Adrenal gland (tissue), 12 donors: ENCODE results near the gene PRUNE1. TPM values are rescaled to one million over a fixed set of nuclear protein-coding genes. Genes with fewer than 3 reads are reported as not detected.

Experiments
- DNase-seq, 7 donors: peaks; one replicate each; pipeline ENCODE4 v3.0.0-alpha.2; 2019 to 2020
- H3K27ac ChIP-seq, 5 donors: fragments of 200-600 bp; sonication (generic) in 4 of 5; 1 replicate in 3 of 5; 2 replicates in 2 of 5; pipeline versions ENCODE4 v1.5.1 to v1.8.0; 2016 to 2020; ENCODE audit warnings: mild to moderate bottlenecking in 1 of 5
- H3K27me3 ChIP-seq: fragments of 200-600 bp; 2 replicates; pipeline ENCODE4 v1.8.0; 2021
- H3K36me3 ChIP-seq, 2 donors: fragments of 200-600 bp; replicated peaks in 1 of 2; 1 replicate in 1 of 2; 2 replicates in 1 of 2; pipeline versions ENCODE4 v1.5.1 to v1.8.0; 2018 to 2022
- H3K4me1 ChIP-seq, 2 donors: fragments of 200-600 bp; replicated peaks in 1 of 2; 1 replicate in 1 of 2; 2 replicates in 1 of 2; pipeline versions ENCODE4 v1.5.1 to v1.8.0; 2018 to 2021
- H3K4me3 ChIP-seq, 4 donors: fragments of 200-600 bp; sonication (generic) in 3 of 4; one replicate each; pipeline ENCODE4 v1.5.1; 2016 to 2018
- H3K9me3 ChIP-seq, 3 donors: fragments of 200-600 bp; sonication (generic) in 1 of 3; replicated peaks in 1 of 3; 1 replicate in 2 of 3; 2 replicates in 1 of 3; pipeline versions ENCODE4 v1.5.1 to v1.8.0; 2016 to 2021
- CTCF ChIP-seq, 6 experiments: fragments of 450-650 bp in 4 of 6; fragments of 200-600 bp in 2 of 6; sonication (generic) in 1 of 6; IDR thresholded peaks; 1 replicate in 5 of 6; 2 replicates in 1 of 6; pipeline versions ENCODE4 v1.5.1 to v1.8.0; 2016 to 2021; ENCODE audit warnings: antibody characterized with exemption in 6 of 6, mild to moderate bottlenecking in 2 of 6, moderate library complexity in 1 of 6
- POLR2A ChIP-seq, 2 donors: fragments of 450-650 bp; IDR thresholded peaks; one replicate each; pipeline ENCODE4 v1.6.1; 2017; ENCODE audit warnings: antibody characterized with exemption in 2 of 2, mild to moderate bottlenecking in 2 of 2, moderate library complexity in 1 of 2
- WGBS, 4 donors: extraction: QIAGEN DNeasy Blood & Tissue Kit in 2 of 4; methylation state at CpG; one replicate each; pipeline versions ENCODE4 v1.1.5 to v1.1.7; 2013 to 2017; 5-methylcytosine and 5-hydroxymethylcytosine counted together
- intact Hi-C, 2 donors: fragments of 100-400 bp; cut with DNase I; formaldehyde crosslinking; loops; one replicate each; pipeline versions ENCODE4 v1.14.1 to v1.15.0; 2022 to 2023
- polyA plus RNA-seq, 3 donors: library from polyadenylated mRNA; stranded (reverse); fragments of 200-250 nt in 2 of 3; fragments of 350-450 nt in 1 of 3; fragmentation: Illumina TruSeq in 1 of 3; extraction: RNeasy Lipid Tissue Mini Kit (QIAGEN cat#74804) in 1 of 3; gene quantifications; one replicate each; pipeline ENCODE4 v1.2.3, GENCODE V29; 2013 to 2014
- small RNA-seq, 2 donors: library from RNA; depleted of rRNA; stranded (forward); fragments of <200 nt; gene quantifications; one replicate each; pipeline ENCODE3, GENCODE V24; 2016
- total RNA-seq, 9 donors: library from RNA; depleted of rRNA in 4 of 9; stranded (reverse); fragments of >200 nt in 4 of 9; fragments of 120-200 nt in 1 of 9; fragmentation: NEBNext Ultra II Directional in 1 of 9; extraction: Animal tissue kit (Norgen Biotek cat#: 25700) in 1 of 9; gene quantifications; one replicate each; pipeline versions ENCODE4 v1.1.0 to v1.2.4, GENCODE V29; 2013 to 2023
- donor health status: healthy with polysubstance abuse.
- donor health status: Bipolar disorder and iron deficiency.
- donor health status: DM: yes; HTN: yes; CAD: no.
- donor health status: DM: no; HTN: no; CAD: no.
- donor health status: DM: no; HTN: no; CAD: no.
- donor health status: DM: yes; HTN: yes; CAD: no.

Gene PRUNE1
- total and polyA plus RNA-seq, 12 donors = 10.2 to 25.7 (median 16.4) TPM

- H3K4me3 ChIP-seq = no peak overlapping the region
- 84 to 87% (median 86%) methylated on average over 13 of the region's 13 CpGs for WGBS, 4 donors
- peaks cover 0 to 4% of the 10 kb centered on the region in 2 donors for H3K36me3 ChIP-seq
- TF ChIP-seq POLR2A (IDR thresholded peaks at IDR 0.05) (no peak), CTCF (IDR thresholded peaks at IDR 0.05) (no peak)
- H3K4me1 ChIP-seq = peaks cover 0 to 17% of the 10 kb centered on the region in 2 donors
- peak in 1 of 7 donors; percentile 54 for DNase-seq
- intact Hi-C loops = no loop called here
- no peaks in the 10 kb centered on the region for H3K27me3 ChIP-seq
- peak overlapping the region in 2 of 5 donors; percentile 96 to 100 for H3K27ac ChIP-seq
- H3K9me3 ChIP-seq = no peaks in the 10 kb centered on the region
These were observed 64.0 kb downstream of the PRUNE1 start for GRCh38 chr1:151072224-151072623.

Small RNA genes lying within 50 kb of the gene (small RNA-seq; reads per million reads assigned to genes)
- gene RNU6-884P = 0 reads per million in 2 donors

Other genes starting within 250 kb of the PRUNE1 start
- gene CTSS, start 242.7 kb upstream of the PRUNE1 start, total RNA-seq = 100 to 1,000 TPM in 6 of 9 donors, 10 to 100 TPM in 3; 27.4 to 175 (median 112) TPM
- gene CTSS, start 242.7 kb upstream of the PRUNE1 start, polyA plus RNA-seq = 10 to 100 TPM; 12.1 to 36.0 (median 33.4) TPM
- gene CTSK, start 200.2 kb upstream of the PRUNE1 start, total RNA-seq = 10 to 100 TPM in 5 of 9 donors, 1 to 10 TPM in 4; 5.0 to 29.4 (median 10.9) TPM
- 10 to 100 TPM in 2 of 3 donors, 1 to 10 TPM in 1; 7.9 to 27.4 (median 23.9) TPM for gene CTSK, start 200.2 kb upstream of the PRUNE1 start, polyA plus RNA-seq
- gene ARNT, start 131.8 kb upstream of the PRUNE1 start, total RNA-seq = 10 to 100 TPM; 28.8 to 68.8 (median 51.5) TPM
- 10 to 100 TPM; 19.2 to 34.6 (median 21.4) TPM for gene ARNT, start 131.8 kb upstream of the PRUNE1 start, polyA plus RNA-seq
- not detected for gene CTXND2, start 121.3 kb upstream of the PRUNE1 start, total RNA-seq
- not detected for gene CTXND2, start 121.3 kb upstream of the PRUNE1 start, polyA plus RNA-seq
- 10 to 100 TPM; 12.6 to 52.9 (median 33.9) TPM for gene SETDB1, start 82.1 kb upstream of the PRUNE1 start, total RNA-seq
- 10 to 100 TPM; 28.9 to 50.4 (median 41.3) TPM for gene SETDB1, start 82.1 kb upstream of the PRUNE1 start, polyA plus RNA-seq
- 100 to 1,000 TPM; 289 to 682 (median 496) TPM for gene CERS2, start 33.6 kb upstream of the PRUNE1 start, total RNA-seq
- gene CERS2, start 33.6 kb upstream of the PRUNE1 start, polyA plus RNA-seq = 100 to 1,000 TPM; 482 to 547 (median 520) TPM
- 1 to 10 TPM in 2 of 9 donors, under 1 TPM in 7; 0.22 to 3.2 (median 0.50) TPM for gene ANXA9, start 26.2 kb upstream of the PRUNE1 start, total RNA-seq
- gene ANXA9, start 26.2 kb upstream of the PRUNE1 start, polyA plus RNA-seq = under 1 TPM; 0.18 to 0.56 (median 0.40) TPM
- gene MINDY1, start 1.5 kb upstream of the PRUNE1 start, total RNA-seq = 10 to 100 TPM; 13.3 to 37.5 (median 32.7) TPM
- 10 to 100 TPM in 2 of 3 donors, 1 to 10 TPM in 1; 6.0 to 12.5 (median 12.5) TPM for gene MINDY1, start 1.5 kb upstream of the PRUNE1 start, polyA plus RNA-seq
- gene BNIPL, start 28.1 kb downstream of the PRUNE1 start, total RNA-seq = 1 to 10 TPM in 1 of 9 donors, under 1 TPM in 5, not detected in 3; 0.11 to 2.4 (median 0.27) TPM
- 1 to 10 TPM in 1 of 3 donors, under 1 TPM in 2; 0.05 to 1.4 (median 0.24) TPM for gene BNIPL, start 28.1 kb downstream of the PRUNE1 start, polyA plus RNA-seq
- gene C1orf56, start 39.3 kb downstream of the PRUNE1 start, total RNA-seq = 10 to 100 TPM in 7 of 9 donors, 1 to 10 TPM in 2; 3.9 to 29.7 (median 13.9) TPM
- 10 to 100 TPM in 1 of 3 donors, 1 to 10 TPM in 2; 8.3 to 10.3 (median 8.3) TPM for gene C1orf56, start 39.3 kb downstream of the PRUNE1 start, polyA plus RNA-seq
- 100 to 1,000 TPM in 3 of 9 donors, 10 to 100 TPM in 6; 53.6 to 125 (median 88.2) TPM for gene CDC42SE1, start 51.2 kb downstream of the PRUNE1 start, total RNA-seq
- gene CDC42SE1, start 51.2 kb downstream of the PRUNE1 start, polyA plus RNA-seq = 10 to 100 TPM; 45.5 to 85.8 (median 55.8) TPM
- 10 to 100 TPM in 2 of 9 donors, 1 to 10 TPM in 7; 1.6 to 31.9 (median 3.7) TPM for gene MLLT11, start 51.9 kb downstream of the PRUNE1 start, total RNA-seq
- gene MLLT11, start 51.9 kb downstream of the PRUNE1 start, polyA plus RNA-seq = 10 to 100 TPM in 1 of 3 donors, 1 to 10 TPM in 2; 4.3 to 17.4 (median 9.0) TPM
- 10 to 100 TPM in 8 of 9 donors, 1 to 10 TPM in 1; 8.5 to 37.1 (median 12.1) TPM for gene GABPB2, start 62.3 kb downstream of the PRUNE1 start, total RNA-seq
- 10 to 100 TPM in 2 of 3 donors, 1 to 10 TPM in 1; 8.3 to 15.3 (median 11.8) TPM for gene GABPB2, start 62.3 kb downstream of the PRUNE1 start, polyA plus RNA-seq
- 1 to 10 TPM in 8 of 9 donors, under 1 TPM in 1; 0.66 to 7.1 (median 3.6) TPM for gene SEMA6C, start 138.2 kb downstream of the PRUNE1 start, total RNA-seq
- gene SEMA6C, start 138.2 kb downstream of the PRUNE1 start, polyA plus RNA-seq = 10 to 100 TPM in 2 of 3 donors, under 1 TPM in 1; 0.88 to 40.5 (median 14.9) TPM
- gene TNFAIP8L2, start 148.2 kb downstream of the PRUNE1 start, total RNA-seq = 10 to 100 TPM in 3 of 9 donors, 1 to 10 TPM in 6; 1.4 to 18.3 (median 6.4) TPM
- 10 to 100 TPM in 2 of 3 donors, 1 to 10 TPM in 1; 3.3 to 19.9 (median 15.2) TPM for gene TNFAIP8L2, start 148.2 kb downstream of the PRUNE1 start, polyA plus RNA-seq
- 10 to 100 TPM in 7 of 9 donors, 1 to 10 TPM in 2; 7.9 to 21.5 (median 14.6) TPM for gene LYSMD1, start 157.5 kb downstream of the PRUNE1 start, total RNA-seq
- 10 to 100 TPM in 1 of 3 donors, 1 to 10 TPM in 2; 4.4 to 12.8 (median 9.1) TPM for gene LYSMD1, start 157.5 kb downstream of the PRUNE1 start, polyA plus RNA-seq
- gene SCNM1, start 157.7 kb downstream of the PRUNE1 start, total RNA-seq = 10 to 100 TPM; 16.4 to 51.7 (median 33.0) TPM
- gene SCNM1, start 157.7 kb downstream of the PRUNE1 start, polyA plus RNA-seq = 10 to 100 TPM; 47.2 to 89.0 (median 83.2) TPM
- 1 to 10 TPM in 1 of 9 donors, under 1 TPM in 2, not detected in 6; 0.28 to 1.2 (median 0.60) TPM for gene TMOD4, start 167.5 kb downstream of the PRUNE1 start, total RNA-seq
- gene TMOD4, start 167.5 kb downstream of the PRUNE1 start, polyA plus RNA-seq = under 1 TPM in 2 of 3 donors, not detected in 1; 0.84 to 0.88 TPM
- gene VPS72, start 181.7 kb downstream of the PRUNE1 start, total RNA-seq = 10 to 100 TPM; 30.0 to 57.1 (median 39.1) TPM
- 10 to 100 TPM; 33.1 to 54.4 (median 41.3) TPM for gene VPS72, start 181.7 kb downstream of the PRUNE1 start, polyA plus RNA-seq
- gene PIP5K1A, start 190.1 kb downstream of the PRUNE1 start, total RNA-seq = 10 to 100 TPM; 28.8 to 61.7 (median 47.1) TPM
- gene PIP5K1A, start 190.1 kb downstream of the PRUNE1 start, polyA plus RNA-seq = 10 to 100 TPM; 31.2 to 46.1 (median 43.7) TPM
- 100 to 1,000 TPM in 8 of 9 donors, 10 to 100 TPM in 1; 99.5 to 380 (median 144) TPM for gene PSMD4, start 246.3 kb downstream of the PRUNE1 start, total RNA-seq
- gene PSMD4, start 246.3 kb downstream of the PRUNE1 start, polyA plus RNA-seq = 100 to 1,000 TPM; 200 to 323 (median 250) TPM